ENCODE measurements around the gene ABCC3. TPM values are rescaled to one million over a fixed set of nuclear protein-coding genes. Genes with fewer than 3 reads are reported as not detected.

ABCC3 gene
- total and polyA plus RNA-seq, 8 donors: 30.9 to 120 (median 50.3) TPM

DNA sequence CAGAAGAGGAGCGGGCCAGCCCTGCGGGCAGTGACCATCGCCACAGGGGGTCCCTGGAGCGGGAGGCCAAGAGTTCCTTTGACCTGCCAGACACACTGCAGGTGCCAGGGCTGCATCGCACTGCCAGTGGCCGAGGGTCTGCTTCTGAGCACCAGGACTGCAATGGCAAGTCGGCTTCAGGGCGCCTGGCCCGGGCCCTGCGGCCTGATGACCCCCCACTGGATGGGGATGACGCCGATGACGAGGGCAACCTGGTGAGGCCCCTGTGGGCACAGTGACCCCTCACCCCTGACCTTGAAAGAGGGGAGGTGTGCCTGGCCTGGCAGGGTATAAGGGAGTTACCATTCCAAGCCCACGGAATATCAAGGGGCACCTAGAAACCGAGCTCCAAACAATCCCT is 35.1 kb upstream of the ABCC3 start:
- H3K9me3 ChIP-seq: no peaks in the 10 kb centered on the region
- no peaks in the 10 kb centered on the region for H3K36me3 ChIP-seq
- H3K4me1 ChIP-seq: peaks cover 0 to 2% of the 10 kb centered on the region in 2 donors
- no peak overlapping the region for H3K27ac ChIP-seq
- ATAC-seq (no peak), DNase-seq (no peak)
- H3K27me3 ChIP-seq: peaks cover 0 to 6% of the 10 kb centered on the region in 2 donors
- TF ChIP-seq, protein P1, sequence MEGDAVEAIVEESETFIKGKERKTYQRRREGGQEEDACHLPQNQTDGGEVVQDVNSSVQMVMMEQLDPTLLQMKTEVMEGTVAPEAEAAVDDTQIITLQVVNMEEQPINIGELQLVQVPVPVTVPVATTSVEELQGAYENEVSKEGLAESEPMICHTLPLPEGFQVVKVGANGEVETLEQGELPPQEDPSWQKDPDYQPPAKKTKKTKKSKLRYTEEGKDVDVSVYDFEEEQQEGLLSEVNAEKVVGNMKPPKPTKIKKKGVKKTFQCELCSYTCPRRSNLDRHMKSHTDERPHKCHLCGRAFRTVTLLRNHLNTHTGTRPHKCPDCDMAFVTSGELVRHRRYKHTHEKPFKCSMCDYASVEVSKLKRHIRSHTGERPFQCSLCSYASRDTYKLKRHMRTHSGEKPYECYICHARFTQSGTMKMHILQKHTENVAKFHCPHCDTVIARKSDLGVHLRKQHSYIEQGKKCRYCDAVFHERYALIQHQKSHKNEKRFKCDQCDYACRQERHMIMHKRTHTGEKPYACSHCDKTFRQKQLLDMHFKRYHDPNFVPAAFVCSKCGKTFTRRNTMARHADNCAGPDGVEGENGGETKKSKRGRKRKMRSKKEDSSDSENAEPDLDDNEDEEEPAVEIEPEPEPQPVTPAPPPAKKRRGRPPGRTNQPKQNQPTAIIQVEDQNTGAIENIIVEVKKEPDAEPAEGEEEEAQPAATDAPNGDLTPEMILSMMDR (IDR thresholded peaks at IDR 0.05): no peak
- no peak overlapping the region for H3K4me3 ChIP-seq
- intact Hi-C loops (cut with DNase I): no loop called here

DNA sequence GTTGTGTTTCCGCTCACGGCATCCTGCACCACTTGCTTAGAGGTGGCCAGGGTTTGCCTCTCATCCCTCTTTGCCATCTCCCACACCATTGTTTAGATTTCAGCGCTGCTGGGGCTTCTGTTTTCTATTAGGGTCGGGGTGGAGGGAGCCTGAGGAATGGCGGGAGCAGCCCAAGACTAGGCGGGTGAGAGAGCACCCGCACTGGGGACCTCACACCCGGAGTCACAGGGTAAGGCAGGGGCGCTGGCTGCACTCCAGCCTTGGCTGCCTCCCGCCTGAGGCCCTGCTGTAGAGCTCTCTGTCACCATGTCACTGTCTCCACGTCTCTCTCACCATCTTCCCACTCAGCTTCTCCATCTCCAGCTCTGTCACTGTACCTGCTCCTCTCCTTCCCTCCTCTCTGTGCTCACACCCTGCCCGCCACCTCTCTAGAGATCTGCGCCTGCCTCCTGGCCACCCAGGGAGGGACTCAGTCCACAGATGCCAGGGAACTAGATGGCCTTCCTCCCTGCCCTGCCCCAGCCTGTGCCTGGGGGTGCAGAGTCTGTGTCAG is 32.8 kb upstream of the ABCC3 start:
- ATAC-seq (no peak), DNase-seq (no peak)
- Histone ChIP-seq H3K4me3 (no peak overlapping the region), H3K27me3 (peaks cover 0 to 20% of the 10 kb centered on the region in 2 donors), H3K27ac (no peak overlapping the region), H3K36me3 (no peaks in the 10 kb centered on the region), H3K9me3 (no peaks in the 10 kb centered on the region), H3K4me1 (peaks cover 0 to 9% of the 10 kb centered on the region in 2 donors)
- intact Hi-C loops (cut with DNase I): no loop called here
- TF ChIP-seq, protein P1 (IDR thresholded peaks at IDR 0.05): no peak

DNA sequence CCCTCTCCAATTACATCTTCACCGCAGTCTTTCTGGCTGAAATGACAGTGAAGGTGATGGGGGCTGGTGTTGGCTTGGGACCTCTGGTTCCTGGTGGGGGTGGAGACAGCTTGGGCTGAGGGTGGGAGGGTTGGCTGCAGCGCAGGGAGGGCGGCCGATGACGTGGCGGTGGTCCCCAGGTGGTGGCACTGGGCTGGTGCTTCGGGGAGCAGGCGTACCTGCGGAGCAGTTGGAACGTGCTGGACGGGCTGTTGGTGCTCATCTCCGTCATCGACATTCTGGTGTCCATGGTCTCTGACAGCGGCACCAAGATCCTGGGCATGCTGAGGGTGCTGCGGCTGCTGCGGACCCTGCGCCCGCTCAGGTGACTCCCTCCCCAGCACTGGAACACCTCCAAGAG is 31.8 kb upstream of the ABCC3 start:
- DNase-seq: no peak
- intact Hi-C loops (cut with DNase I): no loop called here
- H3K27ac ChIP-seq: no peak overlapping the region
- no peaks in the 10 kb centered on the region for H3K9me3 ChIP-seq
- no peak for ATAC-seq
- H3K27me3 ChIP-seq: peaks cover 0 to 20% of the 10 kb centered on the region in 2 donors
- H3K4me1 ChIP-seq: peaks cover 0 to 9% of the 10 kb centered on the region in 2 donors
- H3K4me3 ChIP-seq: no peak overlapping the region
- no peaks in the 10 kb centered on the region for H3K36me3 ChIP-seq
- TF ChIP-seq, protein P1 (IDR thresholded peaks at IDR 0.05): no peak

DNA sequence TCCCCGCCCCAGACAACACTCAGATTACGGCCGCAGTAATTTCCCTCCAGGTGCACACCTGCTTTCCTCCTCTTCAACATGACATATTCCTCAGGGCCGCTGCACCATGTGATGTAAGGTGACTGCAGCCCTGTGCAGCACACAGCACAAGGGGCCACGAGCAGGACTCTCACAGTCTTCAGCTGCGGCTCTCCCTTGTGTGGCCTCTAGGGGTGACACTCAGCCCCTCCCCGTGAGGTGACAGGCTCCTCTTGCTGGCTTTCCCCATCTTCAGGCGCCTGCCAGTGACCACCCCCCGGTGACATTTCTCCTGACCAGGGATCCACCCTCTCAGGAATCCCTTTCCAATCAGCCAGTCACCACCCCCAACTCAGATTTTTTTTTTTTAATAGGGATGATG is 31.3 kb upstream of the ABCC3 start:
- H3K4me1 ChIP-seq: peaks cover 0 to 9% of the 10 kb centered on the region in 2 donors
- H3K36me3 ChIP-seq: no peaks in the 10 kb centered on the region
- no peak overlapping the region for H3K27ac ChIP-seq
- ATAC-seq (no peak), DNase-seq (no peak)
- TF ChIP-seq, protein P1 (IDR thresholded peaks at IDR 0.05): no peak
- H3K9me3 ChIP-seq: no peaks in the 10 kb centered on the region
- peaks cover 0 to 20% of the 10 kb centered on the region in 2 donors for H3K27me3 ChIP-seq
- intact Hi-C loops (cut with DNase I): no loop called here
- no peak overlapping the region for H3K4me3 ChIP-seq

DNA sequence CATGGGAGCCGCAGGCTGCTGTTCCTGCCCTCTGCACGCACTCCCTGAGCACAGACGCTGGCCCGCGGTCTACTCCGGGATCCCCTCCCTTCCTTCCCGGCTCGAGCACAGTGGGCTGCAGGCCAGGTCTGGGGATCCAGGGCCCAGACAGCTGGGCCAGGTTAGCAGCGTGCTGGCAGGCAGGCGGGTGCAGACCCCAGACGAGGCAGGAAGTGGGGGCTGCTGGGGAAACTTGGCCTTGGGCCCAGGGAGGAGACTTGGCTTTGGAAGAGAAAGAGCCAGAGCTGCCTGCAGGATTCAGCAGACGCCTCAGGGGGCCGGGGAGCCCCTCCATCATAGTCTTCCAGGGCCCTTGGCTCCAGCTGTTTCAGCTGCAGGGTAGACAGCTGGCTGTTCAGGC is 30.2 kb upstream of the ABCC3 start:
- H3K27me3 ChIP-seq: peaks cover 0 to 26% of the 10 kb centered on the region in 2 donors
- no peaks in the 10 kb centered on the region for H3K9me3 ChIP-seq
- no peaks in the 10 kb centered on the region for H3K36me3 ChIP-seq
- TF ChIP-seq, protein P1 (IDR thresholded peaks at IDR 0.05): no peak
- DNase-seq: peak in 3 of 4 donors; percentile 61 to 98 (median 96)
- H3K4me1 ChIP-seq: peaks cover 0 to 9% of the 10 kb centered on the region in 2 donors
- H3K4me3 ChIP-seq: no peak overlapping the region
- intact Hi-C loops (cut with DNase I): no loop called here
- ATAC-seq: peak; percentile 70
- H3K27ac ChIP-seq: no peak overlapping the region
